SK-N-MC (cell line): ENCODE measurements around the gene KCNMA1.

Source experiments
- FOXP2 ChIP-seq: optimal IDR thresholded peaks from 2 replicates; pipeline ENCODE3; 2011; ENCODE audit warnings: mild to moderate bottlenecking, moderate library complexity; ENCODE audit not compliant: insufficient read depth; ENCODE audit errors: extremely low read length, control extremely low read depth
- POLR2AphosphoS5 ChIP-seq: IDR thresholded peaks from 2 replicates; pipeline ENCODE4 v1.6.1; 2012; ENCODE audit warnings: mild to moderate bottlenecking, low read depth, low read length, borderline replicate concordance

GRCh38 chr10:76882796-76883195 lies 754.8 kb downstream of the KCNMA1 start:
- TF ChIP-seq POLR2AphosphoS5 (no peak), FOXP2 (no peak)
